IPS-NIHi11 (cell line): ENCODE results near the gene CDC45.

Experiments used
- DNase-seq: peaks from one replicate; pipeline ENCODE4 v3.0.0; 2012; ENCODE audit warnings: mixed read lengths, low spot score

CDC45 gene

GRCh38 chr22:19469421-19469820 is 10.3 kb upstream of the CDC45 start:
- DNase-seq = no peak

- DNase-seq = no peak
Observed at GRCh38 chr22:19470010-19470409, 9.7 kb upstream of the CDC45 start.

GRCh38 chr22:19471572-19471971 is 8.1 kb upstream of the CDC45 start:
- DNase-seq = no peak

- DNase-seq = no peak
Observed at GRCh38 chr22:19472233-19472632, 7.5 kb upstream of the CDC45 start.

- DNase-seq = no peak
Observed at GRCh38 chr22:19473578-19473977, 6.1 kb upstream of the CDC45 start.

GRCh38 chr22:19476023-19476422 is 3.7 kb upstream of the CDC45 start:
- DNase-seq = no peak

DNA sequence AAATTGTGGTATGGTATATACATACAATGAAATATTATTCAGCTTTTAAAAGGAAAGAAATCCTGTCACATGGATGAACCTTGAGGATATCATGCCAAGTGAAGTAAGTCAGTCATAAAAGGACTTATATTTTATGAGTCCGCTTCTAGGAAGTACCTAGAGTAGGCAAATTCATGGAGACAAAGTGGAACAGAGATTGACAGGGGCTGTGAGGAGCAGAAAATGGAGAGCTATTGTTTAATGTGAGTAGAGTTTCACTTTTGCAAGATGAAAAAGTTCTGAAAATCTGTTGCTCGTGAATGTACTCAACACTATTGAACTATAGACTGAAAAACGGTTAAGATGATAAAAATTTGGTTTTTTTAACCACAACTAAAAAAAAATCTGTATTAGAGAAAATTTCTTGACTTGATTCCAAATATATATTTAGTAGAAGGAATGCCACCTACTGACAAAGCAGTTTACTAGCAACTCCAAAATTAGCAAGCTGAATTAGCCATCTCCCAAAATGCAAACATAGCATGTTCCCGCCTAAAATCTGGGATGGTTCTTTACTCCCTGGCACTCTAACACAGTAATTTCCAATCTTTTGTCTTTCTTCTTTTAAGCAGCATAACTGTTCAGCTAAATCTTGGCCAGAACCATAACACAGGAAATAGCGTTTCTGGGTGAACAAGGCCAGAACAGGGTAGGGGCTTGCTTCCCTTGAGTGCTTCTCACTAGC is 2.2 kb upstream of the CDC45 start:
- no peak for DNase-seq

DNA sequence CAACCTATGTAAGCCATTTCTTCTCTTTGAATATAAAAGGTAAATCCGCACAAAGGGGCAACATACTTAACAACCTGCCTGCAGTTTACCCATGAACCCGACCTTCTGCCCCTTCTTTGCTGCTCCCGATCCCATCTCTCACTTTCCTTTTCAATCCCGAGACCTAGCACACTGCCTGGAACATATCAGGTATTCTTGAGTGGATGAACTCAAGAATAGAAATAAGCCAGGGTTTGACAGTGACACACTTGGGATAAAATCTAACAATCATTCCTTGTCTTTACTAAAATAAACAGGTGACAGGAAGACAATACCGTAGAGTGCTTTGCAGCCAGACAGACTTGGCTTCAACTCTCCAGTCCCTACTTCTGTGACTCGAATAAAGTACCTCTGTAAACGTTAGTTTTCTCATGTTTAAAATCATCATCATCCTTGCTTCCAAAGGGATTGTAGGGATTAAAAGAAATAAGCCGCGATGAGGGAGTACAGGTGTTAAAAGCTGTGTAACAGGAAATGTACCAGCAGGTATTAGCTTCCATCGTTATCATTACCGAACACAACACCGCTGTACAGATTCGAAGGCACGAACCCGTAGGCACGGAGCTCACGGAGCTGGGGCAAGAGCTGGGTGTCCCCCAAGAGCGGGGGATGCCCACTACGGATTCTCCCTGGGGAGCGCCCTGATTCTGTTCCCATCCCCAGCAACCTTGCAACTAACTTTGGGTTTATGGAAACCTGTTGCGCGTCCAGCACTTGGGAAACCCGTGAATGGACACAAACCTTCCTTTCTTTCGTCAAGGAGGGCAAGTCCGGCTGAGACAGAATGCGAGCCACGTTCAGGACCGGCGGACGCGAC is 1.4 kb upstream of the CDC45 start:
- no peak for DNase-seq

DNA sequence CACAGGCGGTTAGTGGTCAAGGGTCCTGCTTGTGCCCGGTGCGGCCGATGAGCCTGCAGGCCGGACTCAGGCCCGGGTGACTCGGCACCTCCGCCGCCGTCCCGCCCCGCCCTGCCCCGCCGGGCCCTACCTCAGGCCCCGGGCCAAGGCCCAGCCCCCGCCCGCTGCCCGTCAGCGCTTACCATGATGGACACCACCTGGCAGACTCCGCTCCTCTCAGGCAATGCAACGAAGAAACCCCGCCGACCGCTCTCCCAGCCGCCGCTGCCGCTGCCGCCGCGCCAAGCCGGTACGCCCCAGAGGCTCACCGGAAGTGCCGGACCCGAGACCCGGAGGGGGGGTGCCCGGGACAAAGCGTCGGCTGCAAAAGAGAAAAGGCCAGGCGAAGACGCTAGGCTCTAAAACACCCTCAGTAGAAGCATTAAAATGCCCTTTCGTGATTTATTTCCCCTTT is 792 bp upstream of the CDC45 start, which contains the start of gene UFD1:
TSS of gene UFD1 (minus strand) at position 293 of the 454 bp plus-strand sequence. CDS start at position 185, 108 bp downstream.
- peak; percentile 86 for DNase-seq

- no peak for DNase-seq
Observed at GRCh38 chr22:19480173-19480568, 451 bp downstream of the CDC45 start.

DNA sequence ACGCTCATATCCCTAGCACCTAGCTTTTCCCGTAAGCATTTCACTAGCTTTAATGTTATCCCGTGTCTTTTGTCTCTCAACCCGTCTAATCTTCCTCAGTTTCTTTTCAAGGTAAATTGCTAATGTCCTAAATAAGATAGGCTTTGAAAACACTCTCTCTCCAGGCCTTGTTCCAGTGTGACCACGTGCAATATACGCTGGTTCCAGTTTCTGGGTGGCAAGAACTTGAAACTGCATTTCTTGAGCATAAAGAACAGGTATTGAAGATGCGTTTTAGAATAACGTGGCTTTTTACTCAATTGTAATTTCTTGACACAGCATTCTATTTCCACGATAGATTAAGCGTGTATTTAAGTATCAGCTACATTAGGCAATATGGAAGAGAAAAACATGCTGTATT is 1.1 kb downstream of the CDC45 start:
- no peak for DNase-seq

GRCh38 chr22:19482297-19482696 is 2.6 kb downstream of the CDC45 start:
- no peak for DNase-seq

- no peak for DNase-seq
Observed at GRCh38 chr22:19483481-19484244, 3.9 kb downstream of the CDC45 start.

- no peak for DNase-seq
Observed at GRCh38 chr22:19488285-19488684, 8.6 kb downstream of the CDC45 start.

DNA sequence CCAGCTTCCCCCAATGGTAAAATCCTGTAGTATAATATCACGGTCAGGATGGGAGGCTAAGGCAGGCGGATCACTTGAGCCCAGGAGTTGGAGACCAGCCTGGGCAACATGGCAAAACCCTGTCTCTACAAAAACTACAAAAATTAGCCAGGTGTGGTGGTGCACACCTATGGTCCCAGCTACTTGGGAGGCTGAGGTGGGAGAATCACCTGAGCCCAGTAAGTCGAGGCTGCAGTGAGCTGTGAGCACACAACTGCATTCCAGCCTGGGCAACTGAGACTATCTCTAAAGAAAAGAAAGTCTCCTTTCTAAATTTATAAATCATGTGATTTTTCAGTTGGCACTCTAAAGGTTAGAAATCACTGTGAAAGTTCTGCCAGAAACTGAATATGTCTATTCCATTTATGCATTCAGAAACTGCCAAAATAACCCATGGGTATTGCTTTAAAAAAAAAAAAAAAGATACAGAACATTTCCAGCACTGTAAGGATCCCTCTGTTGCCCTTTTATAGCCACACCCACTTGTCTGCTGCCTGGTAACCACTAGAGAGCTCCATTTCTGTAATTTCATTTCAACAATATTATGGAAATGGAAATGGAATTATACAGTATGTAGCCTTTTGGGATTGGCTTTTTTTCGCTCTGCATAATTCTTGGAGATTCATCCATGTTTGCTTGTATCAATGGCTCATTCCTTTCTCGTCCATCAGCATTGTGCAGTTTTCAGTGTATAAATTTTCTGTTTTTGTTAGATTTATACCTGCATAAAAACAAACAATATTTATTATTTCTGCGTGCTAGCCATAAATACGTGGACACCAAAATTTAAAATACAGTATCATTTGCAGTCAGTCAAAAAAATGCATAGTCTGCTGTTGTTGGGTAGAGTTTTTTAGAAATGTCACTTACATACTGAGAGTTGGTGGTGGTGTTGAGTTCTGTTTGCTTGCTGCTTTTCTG is 9.4 kb downstream of the CDC45 start:
- DNase-seq = no peak

GRCh38 chr22:19490628-19491230 is 11.0 kb downstream of the CDC45 start:
- no peak for DNase-seq

- no peak for DNase-seq
Observed at GRCh38 chr22:19492504-19493174, 12.9 kb downstream of the CDC45 start.

- no peak for DNase-seq
Observed at GRCh38 chr22:19494001-19494560, 14.4 kb downstream of the CDC45 start.

DNA sequence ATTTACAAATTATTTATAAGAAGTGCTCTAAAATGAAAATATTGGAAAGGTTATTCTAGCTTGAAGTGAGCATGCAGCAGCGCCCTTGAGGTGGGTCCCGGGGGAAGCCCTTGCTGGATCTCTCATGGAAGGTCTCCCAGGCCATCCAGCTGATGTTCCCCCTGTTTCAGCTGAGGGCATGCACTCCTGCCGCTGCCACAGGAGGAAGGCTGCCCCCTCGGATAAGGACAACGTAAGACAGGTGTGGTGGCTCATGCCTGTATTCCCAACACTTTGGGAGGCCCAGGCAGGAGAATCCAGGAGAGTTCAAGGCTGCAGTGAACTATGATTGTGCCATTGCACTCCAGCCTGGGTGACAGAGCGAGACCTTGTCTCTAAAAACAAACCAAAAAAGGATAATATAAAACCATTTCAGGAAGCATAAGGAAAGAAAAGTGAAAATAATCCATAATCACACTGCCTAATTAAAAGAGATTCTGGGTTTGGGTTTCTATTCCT is 15.0 kb downstream of the CDC45 start:
- no peak for DNase-seq
